HepG2 (cell line): ENCODE results near the gene TBL3.

Experiments
- KLF9 ChIP-seq: IDR thresholded peaks from 2 replicates; pipeline ENCODE4 v1.6.1; 2016; ENCODE audit warnings: low read depth
- TCF7L2 ChIP-seq: IDR thresholded peaks from 2 replicates; pipeline ENCODE4 v1.6.1; 2011; ENCODE audit warnings: mild to moderate bottlenecking, low read depth, low read length, moderate library complexity

- TF ChIP-seq TCF7L2, result no peak
- TF ChIP-seq KLF9, result no peak
These were observed 45.6 kb upstream of the TBL3 start for GRCh38 chr16:1926271-1926670.
